Mesenchymal stem cell (in vitro differentiated cells and primary cell): Measurements from ENCODE around the gene ZFAND6.

Experiments
- DNase-seq: peaks from one replicate; pipeline ENCODE4 v3.0.0-alpha.2; 2013
- H2AFZ ChIP-seq: one replicate; pipeline ENCODE4 v1.6.1; 2013; ENCODE audit warnings: low read depth, mild to moderate bottlenecking, control low read depth, inconsistent platforms, low read length, moderate library complexity
- H2AK5ac ChIP-seq: 2 replicates; pipeline ENCODE4 v1.6.1; 2013; ENCODE audit warnings: low read length, moderate library complexity, mild to moderate bottlenecking, inconsistent platforms; ENCODE audit not compliant: severe bottlenecking
- H2BK120ac ChIP-seq: one replicate; pipeline ENCODE4 v1.6.1; 2013; ENCODE audit warnings: low read depth, mild to moderate bottlenecking, inconsistent platforms, low read length, moderate library complexity
- H2BK12ac ChIP-seq, 2 experiments: one replicate each; pipeline ENCODE4 v1.6.1; 2013; ENCODE audit warnings: inconsistent platforms in 2 of 2, low read length in 2 of 2, mild to moderate bottlenecking in 2 of 2, moderate library complexity in 2 of 2, control low read depth in 1 of 2
- H2BK15ac ChIP-seq: one replicate; pipeline ENCODE4 v1.6.1; 2013; ENCODE audit warnings: mild to moderate bottlenecking, low read depth, inconsistent platforms; ENCODE audit not compliant: poor library complexity, severe bottlenecking
- H2BK5ac ChIP-seq: 2 replicates; pipeline ENCODE4 v1.6.1; 2013; ENCODE audit warnings: low read depth, mild to moderate bottlenecking, low read length, control low read depth, inconsistent platforms; ENCODE audit not compliant: poor library complexity, severe bottlenecking
- H3K14ac ChIP-seq, 2 experiments: one replicate each; pipeline ENCODE4 v1.6.1; 2013; ENCODE audit warnings: inconsistent platforms in 2 of 2, low read length in 2 of 2, control low read depth in 1 of 2, mild to moderate bottlenecking in 1 of 2, moderate library complexity in 1 of 2
- H3K18ac ChIP-seq, 2 experiments: one replicate each; pipeline ENCODE4 v1.6.1; 2013; ENCODE audit warnings: inconsistent platforms in 2 of 2, low read length in 2 of 2, control low read depth in 1 of 2, low read depth in 1 of 2, mild to moderate bottlenecking in 1 of 2
- H3K23ac ChIP-seq, 2 experiments: one replicate each; pipeline ENCODE4 v1.6.1; 2013; ENCODE audit warnings: inconsistent platforms in 2 of 2, low read length in 2 of 2, mild to moderate bottlenecking in 2 of 2, moderate library complexity in 2 of 2, control low read depth in 1 of 2
- H3K27ac ChIP-seq: 2 replicates; pipeline ENCODE4 v1.5.1; 2013; ENCODE audit warnings: mild to moderate bottlenecking, moderate library complexity, low read length, control low read depth, inconsistent platforms; ENCODE audit not compliant: poor library complexity, severe bottlenecking
- H3K27me3 ChIP-seq, 2 experiments: 2 replicates each; pipeline versions ENCODE4 v1.6.1 to v1.7.0; 2013; ENCODE audit warnings: low read length in 2 of 2, mild to moderate bottlenecking in 2 of 2, moderate library complexity in 2 of 2, control low read depth in 1 of 2, inconsistent platforms in 1 of 2; ENCODE audit not compliant: control insufficient read depth in 1 of 2, insufficient read depth in 1 of 2
- H3K36me3 ChIP-seq, 2 experiments: 2 replicates each; pipeline versions ENCODE4 v1.6.1 to v1.7.0; 2013; ENCODE audit warnings: low read length in 2 of 2, control low read depth in 1 of 2, inconsistent platforms in 1 of 2, low read depth in 1 of 2, mild to moderate bottlenecking in 1 of 2; ENCODE audit not compliant: insufficient read depth in 2 of 2, control insufficient read depth in 1 of 2
- H3K4ac ChIP-seq, 2 experiments: one replicate each; pipeline ENCODE4 v1.6.1; 2013; ENCODE audit warnings: inconsistent platforms in 2 of 2, low read length in 2 of 2, mild to moderate bottlenecking in 2 of 2, moderate library complexity in 2 of 2, control low read depth in 1 of 2, low read depth in 1 of 2
- H3K4me1 ChIP-seq: 2 replicates; pipeline ENCODE4 v1.6.1; 2013; ENCODE audit warnings: low read depth, low read length, control low read depth; ENCODE audit not compliant: control insufficient read depth, insufficient read depth
- H3K4me2 ChIP-seq: 2 replicates; pipeline ENCODE4 v1.6.1; 2013; ENCODE audit warnings: low read length, mild to moderate bottlenecking, inconsistent platforms; ENCODE audit not compliant: poor library complexity, severe bottlenecking
- H3K4me3 ChIP-seq, 2 experiments: 2 replicates each; pipeline versions ENCODE4 v1.5.1 to v1.7.0; 2013; ENCODE audit warnings: low read length in 2 of 2, mild to moderate bottlenecking in 2 of 2, control low read depth in 1 of 2, low read depth in 1 of 2; ENCODE audit not compliant: insufficient read depth in 1 of 2
- H3K79me1 ChIP-seq: replicated peaks from 2 replicates; pipeline ENCODE4 v1.6.1; 2013; ENCODE audit warnings: mild to moderate bottlenecking, control low read depth, low read length, inconsistent platforms; ENCODE audit not compliant: poor library complexity, severe bottlenecking
- H3K9ac ChIP-seq: 2 replicates; pipeline ENCODE4 v1.7.0; 2013; ENCODE audit warnings: mild to moderate bottlenecking, low read length, moderate library complexity
- H3K9me3 ChIP-seq: 2 replicates; pipeline ENCODE4 v1.7.0; 2013; ENCODE audit warnings: mild to moderate bottlenecking, low read length; ENCODE audit not compliant: control insufficient read depth
- H4K8ac ChIP-seq: one replicate; pipeline ENCODE4 v1.6.1; 2013; ENCODE audit warnings: inconsistent platforms, mild to moderate bottlenecking, low read length, moderate library complexity
- H4K91ac ChIP-seq: one replicate; pipeline ENCODE4 v1.6.1; 2013; ENCODE audit warnings: mild to moderate bottlenecking, low read length, inconsistent platforms
- WGBS: methylation state at CpG from one replicate; pipeline ENCODE4 v1.1.7; 2013; ENCODE audit warnings: mixed read lengths; 5-methylcytosine and 5-hydroxymethylcytosine counted together

ZFAND6 gene

DNA sequence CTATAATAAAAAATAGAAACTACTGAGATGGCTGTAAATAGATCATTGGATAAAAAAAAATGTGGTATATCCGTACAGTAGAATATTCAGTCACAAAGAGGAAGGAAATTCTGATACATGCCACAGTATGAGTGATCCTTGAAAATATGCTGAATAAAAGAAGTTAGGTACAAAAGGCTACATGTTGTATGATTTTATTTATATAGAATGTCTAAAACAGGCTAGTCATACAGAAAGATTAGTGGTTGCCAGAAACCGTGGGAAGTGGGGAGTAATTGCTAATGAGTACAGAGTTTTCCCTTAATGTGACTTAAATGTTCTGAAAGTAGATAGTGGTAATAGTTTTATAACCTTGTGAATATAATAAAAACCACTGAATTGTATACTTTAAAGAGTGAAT, 68.4 kb downstream of the ZFAND6 start:
- Histone ChIP-seq H2BK12ac (no peak overlapping the region), H4K8ac (no peak overlapping the region), H4K91ac (no peak overlapping the region), H2BK120ac (no peak overlapping the region), H3K27ac (no peak overlapping the region), H2BK5ac (no peak overlapping the region), H3K23ac (no peak overlapping the region), H3K4me1 (no peaks in the 10 kb centered on the region), H3K4ac (no peak overlapping the region), H3K36me3 (peaks cover 7 to 83% of the 10 kb centered on the region in 2 experiments), H3K9me3 (no peaks in the 10 kb centered on the region), H3K4me2 (no peak overlapping the region), H3K9ac (no peak overlapping the region), H2BK15ac (no peak overlapping the region), H2AFZ (no peak overlapping the region), H3K4me3 (no peak overlapping the region), H3K27me3 (no peaks in the 10 kb centered on the region), H3K14ac (no peak overlapping the region), H3K79me1 (peaks cover 11% of the 10 kb centered on the region), H2AK5ac (no peak overlapping the region), H3K18ac (no peak overlapping the region)
- DNase-seq = no peak
- WGBS = 96% methylated on average over 2 of the region's 2 CpGs

- H3K4me3 ChIP-seq = no peak overlapping the region
- no peak overlapping the region for H3K18ac ChIP-seq
- H3K4me1 ChIP-seq = no peaks in the 10 kb centered on the region
- H3K36me3 ChIP-seq = peaks cover 8 to 85% of the 10 kb centered on the region in 2 experiments
- WGBS = 100% methylated on average over 2 of the region's 3 CpGs
- H2BK12ac ChIP-seq = no peak overlapping the region
- H2AK5ac ChIP-seq = no peak overlapping the region
- no peak overlapping the region for H4K91ac ChIP-seq
- no peak overlapping the region for H2BK5ac ChIP-seq
- H3K9me3 ChIP-seq = no peaks in the 10 kb centered on the region
- H3K79me1 ChIP-seq = peaks cover 14% of the 10 kb centered on the region
- no peak overlapping the region for H2BK15ac ChIP-seq
- H3K23ac ChIP-seq = no peak overlapping the region
- DNase-seq = no peak
- H3K4ac ChIP-seq = no peak overlapping the region
- no peaks in the 10 kb centered on the region for H3K27me3 ChIP-seq
- no peak overlapping the region for H4K8ac ChIP-seq
- H2AFZ ChIP-seq = no peak overlapping the region
- no peak overlapping the region for H3K9ac ChIP-seq
- H3K4me2 ChIP-seq = no peak overlapping the region
- no peak overlapping the region for H2BK120ac ChIP-seq
- no peak overlapping the region for H3K14ac ChIP-seq
- H3K27ac ChIP-seq = no peak overlapping the region
Measured at GRCh38 chr15:80132382-80132781, 72.9 kb downstream of the ZFAND6 start.

DNA sequence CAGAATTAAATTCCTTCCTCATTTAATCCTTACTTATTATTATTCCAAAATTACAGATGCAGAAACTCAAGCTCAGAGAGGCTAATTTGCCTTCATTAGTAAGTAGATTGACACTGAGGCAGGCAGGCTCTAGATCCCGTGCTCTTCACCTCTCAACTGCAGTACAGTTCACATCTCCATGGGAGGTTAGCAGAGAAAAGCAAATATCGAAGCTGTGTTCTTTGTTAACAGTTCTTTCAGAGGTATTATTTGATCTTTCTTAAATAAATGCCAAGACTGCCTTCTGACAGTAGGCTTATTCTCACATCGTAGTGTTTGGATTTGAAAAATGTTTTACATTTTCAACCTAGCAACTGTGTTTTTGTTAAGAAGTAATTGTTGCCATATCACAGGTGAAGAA, 77.4 kb downstream of the ZFAND6 start:
- H2BK5ac ChIP-seq = no peak overlapping the region
- no peaks in the 10 kb centered on the region for H3K9me3 ChIP-seq
- H3K36me3 ChIP-seq = peaks cover 8 to 65% of the 10 kb centered on the region in 2 experiments
- no peak overlapping the region for H2AFZ ChIP-seq
- no peak overlapping the region for H2AK5ac ChIP-seq
- no peak overlapping the region for H2BK120ac ChIP-seq
- no peak overlapping the region for H2BK12ac ChIP-seq
- H3K27me3 ChIP-seq = no peaks in the 10 kb centered on the region
- no peak overlapping the region for H3K23ac ChIP-seq
- H2BK15ac ChIP-seq = no peak overlapping the region
- no peak overlapping the region for H3K18ac ChIP-seq
- no peak overlapping the region for H3K27ac ChIP-seq
- DNase-seq = no peak
- 93% methylated on average over 3 of the region's 3 CpGs for WGBS
- peaks cover 9% of the 10 kb centered on the region for H3K79me1 ChIP-seq
- H3K4me2 ChIP-seq = no peak overlapping the region
- no peak overlapping the region for H3K9ac ChIP-seq
- no peaks in the 10 kb centered on the region for H3K4me1 ChIP-seq
- no peak overlapping the region for H3K14ac ChIP-seq
- H4K8ac ChIP-seq = no peak overlapping the region
- H3K4ac ChIP-seq = no peak overlapping the region
- no peak overlapping the region for H4K91ac ChIP-seq
- no peak overlapping the region for H3K4me3 ChIP-seq

DNA sequence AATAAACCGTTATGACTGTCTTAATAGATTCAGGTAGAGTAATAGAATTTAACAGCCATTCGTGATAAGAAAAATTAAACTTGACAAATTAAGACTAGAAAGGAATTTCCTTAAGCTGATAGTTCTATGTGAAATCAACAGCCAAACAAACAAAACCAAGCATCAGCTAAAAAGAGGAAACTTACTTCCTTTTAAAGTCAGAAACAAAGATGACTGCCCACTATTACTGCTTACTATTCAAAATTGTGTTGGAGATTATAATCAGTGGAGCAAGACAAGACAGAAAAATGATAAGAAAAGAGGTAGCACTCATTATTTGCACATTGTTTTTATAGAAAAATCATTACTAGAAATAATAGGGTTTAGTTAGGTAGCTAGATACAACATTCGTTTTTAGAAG, 79.5 kb downstream of the ZFAND6 start:
- no CpG with 5 or more reads among the region's 3 CpGs for WGBS
- no peak overlapping the region for H3K23ac ChIP-seq

More for the DNA sequence above, 79.5 kb downstream of the ZFAND6 start:
- H4K8ac ChIP-seq = no peak overlapping the region
- no peak overlapping the region for H2BK15ac ChIP-seq
- DNase-seq = no peak
- no peak overlapping the region for H3K4ac ChIP-seq
- H2AFZ ChIP-seq = no peak overlapping the region
- no peak overlapping the region for H2BK120ac ChIP-seq
- H3K9me3 ChIP-seq = no peaks in the 10 kb centered on the region
- no peak overlapping the region for H3K18ac ChIP-seq
- peaks cover 9% of the 10 kb centered on the region for H3K79me1 ChIP-seq
- H3K14ac ChIP-seq = no peak overlapping the region
- no peak overlapping the region for H3K4me3 ChIP-seq
- H3K9ac ChIP-seq = no peak overlapping the region
- H3K4me1 ChIP-seq = no peaks in the 10 kb centered on the region
- no peak overlapping the region for H3K4me2 ChIP-seq
- H2BK5ac ChIP-seq = no peak overlapping the region
- H2AK5ac ChIP-seq = no peak overlapping the region
- peaks cover 7 to 46% of the 10 kb centered on the region in 2 experiments for H3K36me3 ChIP-seq
- H2BK12ac ChIP-seq = no peak overlapping the region
- no peaks in the 10 kb centered on the region for H3K27me3 ChIP-seq
- H4K91ac ChIP-seq = no peak overlapping the region
- H3K27ac ChIP-seq = no peak overlapping the region
